Gastroesophageal sphincter (tissue), 3 donors: ENCODE data around the gene GNG2.

Source experiments
- CTCF ChIP-seq, 4 experiments: fragments of 200-600 bp in 2 of 4; fragments of 450-650 bp in 2 of 4; sonication (generic) in 1 of 4; IDR thresholded peaks; one replicate each; pipeline ENCODE4 v1.5.1; 2017 to 2019; ENCODE audit warnings: antibody characterized with exemption in 4 of 4, mild to moderate bottlenecking in 2 of 4, moderate library complexity in 2 of 4
- EP300 ChIP-seq: sonication (generic); formaldehyde crosslinking; IDR thresholded peaks from one replicate; pipeline ENCODE4 v1.6.1; 2017; ENCODE audit warnings: antibody characterized with exemption, mild to moderate bottlenecking
- POLR2A ChIP-seq, 2 donors: fragments of 450-650 bp; IDR thresholded peaks; one replicate each; pipeline ENCODE4 v1.6.1; 2017; ENCODE audit warnings: antibody characterized with exemption in 2 of 2, mild to moderate bottlenecking in 2 of 2, moderate library complexity in 1 of 2

GRCh38 chr14:51925980-51926379, 65.6 kb downstream of the GNG2 start:
- TF ChIP-seq EP300 (no peak), CTCF (IDR thresholded peaks at IDR 0.05) (no peak), POLR2A (IDR thresholded peaks at IDR 0.05) (no peak)
